Hepatic stellate cell (primary cell): Measurements from ENCODE around the gene PTPRT.
A peak's percentile ranks its signal among the peaks of the same experiment; 100 is the strongest.
"Not testable (repeated sequence)": the region's sequence is repeated elsewhere in the genome, so short reads cannot be mapped to it uniquely, and the experiment has no call there.

Source experiments
- DNase-seq: peaks from one replicate; pipeline ENCODE4 v3.0.0; 2011; ENCODE audit warnings: low spot score

The PTPRT gene

DNA sequence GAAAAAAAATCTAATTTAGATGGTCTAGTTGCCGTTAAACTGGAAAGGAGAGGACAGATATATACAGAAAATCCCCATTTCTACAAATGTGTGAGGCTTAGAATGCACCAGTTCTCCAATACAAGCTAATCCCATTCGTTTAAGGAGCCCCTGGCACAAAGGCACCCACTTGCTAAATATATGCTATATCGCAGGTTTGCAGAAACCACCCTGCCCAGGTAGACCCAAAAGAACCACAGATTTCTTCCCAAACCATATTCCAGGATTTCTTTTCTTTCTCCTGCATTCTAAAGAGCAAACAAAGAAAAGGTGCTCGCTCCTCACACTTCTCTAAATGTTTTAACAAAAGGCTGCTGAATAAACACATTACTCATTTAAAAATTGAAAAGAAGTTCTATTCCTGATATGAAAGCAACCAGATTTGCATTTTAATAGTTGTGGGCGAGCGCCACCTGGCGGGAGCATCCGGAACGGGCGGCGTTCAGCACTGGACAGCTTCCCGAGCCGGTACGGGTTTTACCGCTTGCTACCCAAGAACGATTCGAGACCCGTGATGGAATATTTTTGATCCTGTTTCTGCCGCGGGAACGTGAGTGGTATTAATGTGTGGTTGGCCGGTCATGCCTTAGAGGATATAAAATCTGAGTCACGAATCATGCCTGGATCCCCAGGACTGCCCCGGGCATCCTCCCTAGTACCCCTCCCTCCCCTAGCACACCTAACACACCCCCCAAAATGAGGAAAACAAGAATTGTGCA, 2.1 kb downstream of the PTPRT start:
- peak; percentile 80 for DNase-seq

DNA sequence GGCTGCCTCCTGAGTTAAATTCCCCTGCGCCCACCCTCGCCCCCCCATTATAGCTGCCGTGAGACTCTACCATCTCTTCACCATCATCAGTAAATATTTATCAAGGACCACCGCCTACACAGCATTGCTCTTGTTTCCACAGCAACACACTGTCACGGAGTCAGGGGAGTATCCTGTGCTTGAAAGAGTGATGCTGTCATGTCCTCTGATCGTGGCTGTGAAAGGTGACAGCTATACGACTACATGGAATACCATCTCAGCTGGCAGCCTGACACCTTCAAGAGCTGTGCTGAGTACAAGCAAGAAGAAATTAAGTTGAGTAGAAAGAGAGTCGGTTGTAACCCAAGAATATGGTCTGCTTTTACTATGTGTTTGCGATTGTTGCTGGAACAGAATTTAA, 3.4 kb downstream of the PTPRT start:
- DNase-seq, result no peak

- DNase-seq, result no peak
These were observed 3.8 kb downstream of the PTPRT start for GRCh38 chr20:43185901-43186300.

DNA sequence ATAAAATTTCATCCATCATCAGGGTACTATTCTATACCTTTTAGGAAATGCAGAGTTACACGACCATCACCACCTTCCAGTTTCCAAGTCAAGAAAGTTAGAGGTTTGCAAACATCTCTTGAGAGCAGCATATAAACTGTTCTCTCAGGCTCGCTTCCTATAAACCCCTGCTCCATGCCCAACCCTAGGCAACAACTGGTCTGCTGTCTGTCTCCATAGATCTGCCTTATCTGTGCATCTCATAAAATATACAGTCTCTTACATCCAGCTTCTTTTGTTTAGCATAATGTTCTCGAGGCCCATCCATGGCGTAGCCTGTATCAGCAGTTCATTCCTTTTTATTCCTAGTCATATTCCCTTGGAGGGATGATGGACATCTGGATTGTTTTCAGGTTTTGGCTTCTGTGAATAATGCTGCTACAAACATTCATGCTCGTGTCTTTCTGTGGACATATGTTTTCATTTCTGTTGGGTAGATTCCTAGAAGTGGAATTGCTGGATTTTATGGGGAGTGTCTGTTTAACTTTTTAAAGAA, 6.1 kb downstream of the PTPRT start:
- no peak for DNase-seq

DNA sequence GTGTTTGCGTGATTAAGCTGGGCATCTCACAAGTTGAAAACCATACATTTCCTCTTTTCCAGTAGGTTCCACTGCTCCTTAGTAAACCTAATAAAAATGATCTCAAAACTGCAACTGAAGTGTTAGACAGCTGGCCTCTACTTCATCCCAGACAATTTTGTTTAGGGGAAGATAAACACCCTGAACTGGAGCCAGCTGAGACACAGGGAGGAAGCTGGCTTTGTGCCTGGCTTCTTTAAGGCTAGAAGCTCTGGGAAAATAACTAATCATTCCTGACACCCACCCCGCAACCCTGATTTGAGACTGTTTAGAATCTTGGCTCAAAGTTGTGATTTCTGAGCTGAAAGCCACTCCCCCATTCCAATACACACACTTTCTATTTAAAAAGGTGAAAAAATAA, 11.6 kb downstream of the PTPRT start:
- no peak for DNase-seq

DNA sequence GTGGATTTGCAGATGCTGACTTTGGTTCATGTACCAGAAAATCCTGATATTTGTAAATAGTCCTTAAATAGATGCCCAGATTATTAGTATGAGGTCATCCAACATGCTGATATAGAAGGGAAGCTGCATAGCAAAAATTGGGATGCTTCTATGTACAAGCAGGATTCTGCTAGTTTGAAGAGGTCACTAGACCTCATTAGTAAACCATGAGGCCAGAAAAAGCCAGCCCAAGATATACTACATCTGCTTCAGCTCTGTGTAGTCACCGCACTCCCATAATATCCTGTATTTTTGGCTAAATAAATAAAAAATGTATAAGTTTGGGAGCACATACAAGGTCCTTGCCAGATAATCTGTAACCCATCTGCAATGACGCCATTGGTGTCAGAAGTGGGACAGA, 13.0 kb downstream of the PTPRT start:
- no peak for DNase-seq

DNA sequence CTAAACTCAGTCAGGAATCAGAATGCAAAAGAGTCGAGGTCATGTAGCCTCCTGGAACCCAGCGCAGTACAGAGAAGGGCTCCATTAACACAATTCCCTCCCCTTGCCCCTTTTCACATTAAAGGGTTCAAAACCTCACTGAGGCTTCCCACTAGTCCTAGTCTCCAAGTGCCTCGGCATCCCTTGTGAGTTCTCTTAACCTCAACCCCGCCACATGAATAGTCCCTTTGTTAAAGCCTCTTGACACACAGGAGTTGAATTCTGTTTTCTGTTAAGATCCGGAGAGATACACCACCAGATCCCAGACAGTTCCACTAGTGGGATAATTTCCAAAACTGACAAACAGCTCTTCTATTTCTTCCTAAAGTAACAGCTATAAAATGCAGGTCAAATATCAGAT, 17.8 kb downstream of the PTPRT start:
- no peak for DNase-seq

GRCh38 chr20:43170771-43171170, 18.9 kb downstream of the PTPRT start:
- no peak for DNase-seq

GRCh38 chr20:43167615-43168014, 22.1 kb downstream of the PTPRT start:
- no peak for DNase-seq

DNA sequence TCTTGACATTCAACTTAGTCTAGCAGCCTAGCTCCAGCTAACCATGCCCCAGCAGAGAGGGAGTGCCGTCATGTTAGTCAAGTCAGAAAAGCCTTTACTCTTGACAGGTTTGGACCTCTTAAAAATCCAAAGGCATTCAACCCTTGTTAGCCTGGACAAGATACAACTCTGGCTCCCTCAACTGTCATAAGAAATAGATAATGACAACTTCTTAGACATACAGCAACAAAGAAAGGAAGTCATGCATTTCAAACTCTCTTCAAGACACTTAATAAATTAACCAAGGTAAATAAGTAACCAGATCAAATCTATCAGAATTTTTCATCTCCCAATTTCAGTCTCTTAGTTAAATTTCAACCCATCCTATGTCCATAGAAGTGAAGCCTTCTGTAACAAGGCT, 22.7 kb downstream of the PTPRT start:
- DNase-seq, result no peak

DNA sequence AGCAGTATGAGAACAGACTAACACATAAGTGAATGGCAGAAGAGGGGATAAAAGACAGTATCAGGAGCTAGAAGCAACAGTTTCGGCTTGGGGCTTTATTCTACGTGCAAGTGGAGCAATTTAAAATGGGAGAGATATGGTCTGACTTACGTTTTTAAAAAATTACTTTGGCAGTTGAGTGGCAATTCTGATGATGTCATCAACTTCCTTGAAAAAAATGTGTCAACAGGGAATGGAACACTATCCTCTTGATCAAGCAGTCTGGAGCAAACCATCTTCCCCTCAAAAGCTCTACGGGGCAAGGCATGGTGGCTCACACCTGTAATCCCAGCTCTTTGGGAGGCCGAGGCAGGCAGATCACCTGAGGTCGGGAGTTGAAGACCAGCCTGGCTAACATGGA, 24.1 kb downstream of the PTPRT start:
- no peak for DNase-seq

DNA sequence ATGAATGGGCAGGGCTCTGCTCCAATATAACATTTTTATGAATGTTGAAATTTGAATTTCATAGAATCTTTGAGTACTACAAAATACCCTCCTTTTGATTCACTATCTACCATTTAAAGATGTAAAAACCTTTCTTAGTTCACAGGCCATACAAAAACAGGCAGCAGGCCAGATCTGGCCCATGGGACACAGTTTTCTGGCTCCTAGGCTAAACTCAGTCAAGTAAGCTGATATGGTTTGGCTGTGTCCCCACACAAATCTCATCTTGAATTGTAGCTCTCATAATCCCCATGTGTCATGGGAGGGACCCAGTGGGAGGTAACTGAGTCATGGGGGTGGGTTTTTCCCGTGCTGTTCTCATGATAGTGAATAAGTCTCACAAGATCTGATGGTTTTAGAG, 25.0 kb downstream of the PTPRT start:
- not testable (repeated sequence) for DNase-seq

GRCh38 chr20:43161716-43162115, 28.0 kb downstream of the PTPRT start:
- DNase-seq, result no peak

DNA sequence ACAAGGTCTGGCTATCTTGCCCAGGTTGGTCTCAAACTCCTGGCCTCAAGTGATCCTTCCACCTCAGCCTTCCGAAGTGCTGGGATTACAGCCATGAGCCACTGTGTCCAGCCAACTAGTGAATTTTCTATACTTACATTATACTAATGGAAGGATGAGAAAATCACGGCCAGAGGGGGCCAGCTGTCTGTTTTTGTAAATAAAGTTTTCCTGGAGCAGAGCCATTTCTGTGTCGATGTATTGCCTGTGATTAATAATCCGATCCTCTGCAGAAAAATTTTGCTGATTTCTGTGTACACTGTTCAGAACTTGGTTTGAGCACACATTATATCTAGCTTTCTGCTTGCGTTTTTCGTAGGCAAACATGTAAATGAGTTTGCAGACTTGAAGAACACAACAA, 28.8 kb downstream of the PTPRT start:
- no peak for DNase-seq

DNA sequence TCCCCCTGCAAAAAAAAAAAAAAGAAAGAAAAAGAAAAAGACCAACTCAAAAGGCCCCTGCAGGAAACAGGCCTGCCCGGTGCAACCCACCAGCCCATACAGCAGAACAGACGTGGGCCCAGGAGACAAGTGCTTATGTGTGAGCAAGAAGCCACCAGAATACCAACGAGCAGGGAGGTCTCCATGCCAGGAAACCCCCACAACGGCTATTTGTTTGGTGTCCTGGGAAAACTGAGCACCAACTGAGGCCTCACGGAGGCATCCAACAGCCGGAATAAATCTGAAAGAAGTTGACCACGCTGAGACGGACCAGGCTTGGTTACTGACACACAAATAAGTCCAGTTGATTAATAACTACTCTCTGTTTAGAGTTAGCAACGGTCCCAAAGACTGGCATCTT, 29.7 kb downstream of the PTPRT start:
- no peak for DNase-seq

- DNase-seq, result no peak
These were observed 34.2 kb downstream of the PTPRT start for GRCh38 chr20:43155366-43156100.

DNA sequence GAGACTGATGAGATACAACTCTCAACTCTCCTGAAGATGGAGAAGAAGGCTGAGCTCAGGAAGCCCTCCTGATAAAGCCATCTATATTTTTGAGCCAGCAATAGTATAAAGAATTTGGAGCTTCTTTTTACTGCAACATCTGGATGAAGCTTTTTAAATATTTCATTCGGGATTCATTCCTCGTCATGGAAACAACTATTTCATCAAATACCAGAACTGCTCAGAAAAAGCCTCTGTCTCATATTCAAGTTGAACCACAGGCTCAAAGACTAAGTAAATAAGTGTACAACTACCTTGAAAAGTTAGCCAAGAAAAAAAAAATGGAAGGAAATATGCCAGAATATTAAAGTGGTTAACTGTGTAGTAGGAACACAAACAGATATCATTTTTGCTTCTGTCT, 37.8 kb downstream of the PTPRT start:
- no peak for DNase-seq

DNA sequence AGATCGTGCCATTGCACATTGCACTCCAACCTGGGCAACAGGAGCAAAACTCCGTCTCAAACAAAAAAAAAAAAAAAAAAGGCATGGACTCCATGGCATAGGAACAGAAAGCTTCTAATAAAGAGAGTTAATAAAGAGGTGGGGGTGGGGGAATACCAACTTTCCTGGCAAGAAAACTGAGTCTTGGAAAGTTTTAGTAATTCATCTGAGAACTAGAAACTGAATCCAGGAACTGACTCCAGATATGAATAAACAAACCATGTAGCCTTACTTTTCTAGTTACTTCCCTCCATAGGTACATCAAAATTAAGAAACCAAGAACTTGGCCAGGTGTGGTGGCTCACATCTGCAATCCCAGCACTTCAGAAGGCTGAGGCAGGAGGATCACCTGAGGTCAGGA, 38.5 kb downstream of the PTPRT start:
- no peak for DNase-seq

DNA sequence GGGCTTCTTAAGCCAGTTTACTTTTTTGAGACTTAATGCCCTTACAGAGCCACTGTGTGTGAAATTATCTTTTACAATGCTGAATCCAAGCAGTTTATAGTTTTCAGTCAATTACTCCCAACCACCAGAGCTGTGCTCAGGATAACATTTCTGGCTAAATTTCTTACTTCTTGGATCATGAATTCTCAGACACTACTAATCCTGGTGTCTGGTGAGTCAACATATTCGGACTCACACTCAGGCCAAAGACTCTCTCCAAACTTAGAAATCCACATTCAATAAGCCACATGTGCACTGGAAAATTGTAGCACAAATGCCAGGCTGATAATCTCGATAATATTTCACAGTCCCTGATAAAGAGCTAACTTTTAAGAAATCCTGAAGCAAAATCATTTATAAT, 49.0 kb downstream of the PTPRT start:
- DNase-seq, result no peak

GRCh38 chr20:43138061-43138770, 51.5 kb downstream of the PTPRT start:
- DNase-seq, result no peak

GRCh38 chr20:43137160-43137559, 52.5 kb downstream of the PTPRT start:
- no peak for DNase-seq

GRCh38 chr20:43124241-43124640, 65.5 kb downstream of the PTPRT start:
- no peak for DNase-seq

- no peak for DNase-seq
These were observed 66.5 kb downstream of the PTPRT start for GRCh38 chr20:43123180-43123579.
